ENCODE measurements around the gene PLCB4.

Gene PLCB4

DNA sequence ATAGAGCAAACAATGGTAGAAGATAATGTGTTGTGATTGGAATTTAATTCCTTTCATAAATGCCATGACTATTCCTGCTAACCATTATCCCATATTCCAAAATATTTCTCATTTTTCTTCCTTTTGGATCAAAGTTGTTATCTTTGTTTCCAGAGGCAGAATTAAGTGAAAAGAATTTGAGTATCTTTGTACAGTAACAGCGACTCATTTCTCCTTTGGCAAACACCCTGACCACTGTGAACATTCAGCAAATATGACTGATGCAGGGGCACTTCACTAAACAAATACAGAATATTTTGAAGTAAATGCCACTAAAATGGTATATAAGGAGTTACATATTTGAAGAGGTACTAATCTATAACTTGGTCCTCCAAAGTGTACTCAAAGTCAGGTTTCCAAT, 340.5 kb downstream of the PLCB4 start:
- no peak for DNase-seq (ENCODE audit: low read depth)
- TF ChIP-seq CTCF (IDR thresholded peaks at IDR 0.05; ENCODE audit: insufficient read depth, low read depth, low read length, missing control alignments) = no peak
- no peak overlapping the region for H3K4me3 ChIP-seq (ENCODE audit: low read depth, low read length)

- DNase-seq (ENCODE audit: low read depth) = no peak
- TF ChIP-seq CTCF (IDR thresholded peaks at IDR 0.05; ENCODE audit: insufficient read depth, low read depth, low read length, missing control alignments) = no peak
- H3K4me3 ChIP-seq (ENCODE audit: low read depth, low read length) = no peak overlapping the region
These were observed 341.1 kb downstream of the PLCB4 start for GRCh38 chr20:9409981-9410380.

DNA sequence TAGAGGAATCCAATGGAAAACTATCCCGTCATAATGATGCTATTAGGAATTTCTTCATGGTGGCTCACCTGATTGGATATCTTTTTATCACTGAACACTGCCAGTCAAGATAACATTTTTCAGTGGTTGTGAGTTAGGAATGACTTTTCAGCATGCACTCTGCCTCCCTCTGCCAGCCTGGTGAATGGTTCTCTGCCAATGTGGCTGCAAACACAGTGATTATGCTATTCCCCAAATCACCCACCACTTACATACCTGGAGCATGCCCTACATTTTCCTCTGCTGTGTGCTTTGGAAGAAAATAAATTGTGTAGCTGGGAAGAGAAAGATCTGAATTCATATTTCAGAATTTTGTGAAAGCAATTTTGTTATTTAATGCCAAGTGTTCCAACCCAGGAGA, 342.9 kb downstream of the PLCB4 start:
- H3K4me3 ChIP-seq (ENCODE audit: low read depth, low read length) = no peak overlapping the region
- DNase-seq (ENCODE audit: low read depth) = no peak
- TF ChIP-seq CTCF (IDR thresholded peaks at IDR 0.05; ENCODE audit: insufficient read depth, low read depth, low read length, missing control alignments) = no peak

GRCh38 chr20:9412309-9412708, 343.4 kb downstream of the PLCB4 start:
- peak; percentile 61 for DNase-seq (ENCODE audit: low read depth)
- no peak overlapping the region for H3K4me3 ChIP-seq (ENCODE audit: low read depth, low read length)
- no peak for TF ChIP-seq CTCF (IDR thresholded peaks at IDR 0.05; ENCODE audit: insufficient read depth, low read depth, low read length, missing control alignments)

DNA sequence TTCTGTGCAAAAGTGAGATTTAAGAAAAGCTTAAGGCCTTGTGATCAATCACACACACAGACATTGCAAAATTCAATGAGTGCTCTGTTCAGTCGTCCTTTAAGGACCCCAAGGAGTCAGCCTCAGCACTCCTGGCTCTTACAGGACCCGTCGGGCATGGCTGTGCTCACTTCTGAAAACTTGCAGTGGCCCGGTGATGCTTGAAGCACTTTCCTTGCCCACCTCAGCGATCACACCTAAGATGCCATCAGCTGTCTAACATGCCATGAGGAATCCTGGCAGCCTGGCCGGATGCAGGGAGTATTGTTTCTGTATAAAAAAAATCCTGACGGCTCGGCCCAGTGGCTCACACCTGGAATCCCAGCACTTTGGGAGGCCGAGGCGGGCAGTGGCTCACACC, 344.1 kb downstream of the PLCB4 start:
- TF ChIP-seq CTCF (IDR thresholded peaks at IDR 0.05; ENCODE audit: insufficient read depth, low read depth, low read length, missing control alignments) = no peak
- no peak for DNase-seq (ENCODE audit: low read depth)
- no peak overlapping the region for H3K4me3 ChIP-seq (ENCODE audit: low read depth, low read length)

GRCh38 chr20:9415426-9415825, 346.5 kb downstream of the PLCB4 start:
- no peak for DNase-seq (ENCODE audit: low read depth)
- TF ChIP-seq CTCF (IDR thresholded peaks at IDR 0.05; ENCODE audit: insufficient read depth, low read depth, low read length, missing control alignments) = no peak
- no peak overlapping the region for H3K4me3 ChIP-seq (ENCODE audit: low read depth, low read length)

DNA sequence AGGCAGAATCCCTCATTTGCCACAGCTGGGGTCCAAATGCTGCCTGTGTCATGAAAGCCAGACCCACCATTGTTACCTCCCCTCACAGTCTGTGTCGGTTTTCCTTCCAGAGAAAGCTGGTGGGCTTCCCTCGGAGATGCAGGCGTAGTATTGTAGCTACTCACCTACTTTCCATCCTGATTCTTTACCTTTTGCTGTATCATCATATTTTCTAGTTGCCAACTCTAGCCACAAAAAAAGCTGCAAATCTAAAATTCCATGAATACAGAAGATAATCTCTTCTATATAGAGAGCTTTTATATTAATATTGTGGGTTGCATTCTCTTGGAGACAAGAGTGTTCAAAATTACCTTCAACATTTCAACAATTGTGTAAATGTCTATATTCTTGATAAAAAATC, 347.5 kb downstream of the PLCB4 start:
- no peak for TF ChIP-seq CTCF (IDR thresholded peaks at IDR 0.05; ENCODE audit: insufficient read depth, low read depth, low read length, missing control alignments)
- no peak for DNase-seq (ENCODE audit: low read depth)
- no peak overlapping the region for H3K4me3 ChIP-seq (ENCODE audit: low read depth, low read length)

Measured in GM12865 (cell line).